ENCODE data around the gene LCE3E. TPM values are rescaled to one million over a fixed set of nuclear protein-coding genes. Genes with fewer than 3 reads are reported as not detected.
"Not testable (repeated sequence)": the region's sequence is repeated elsewhere in the genome, so short reads cannot be mapped to it uniquely, and the experiment has no call there.

Gene LCE3E
- total RNA-seq, 2 donors from 2014 or later, result not detected

DNA sequence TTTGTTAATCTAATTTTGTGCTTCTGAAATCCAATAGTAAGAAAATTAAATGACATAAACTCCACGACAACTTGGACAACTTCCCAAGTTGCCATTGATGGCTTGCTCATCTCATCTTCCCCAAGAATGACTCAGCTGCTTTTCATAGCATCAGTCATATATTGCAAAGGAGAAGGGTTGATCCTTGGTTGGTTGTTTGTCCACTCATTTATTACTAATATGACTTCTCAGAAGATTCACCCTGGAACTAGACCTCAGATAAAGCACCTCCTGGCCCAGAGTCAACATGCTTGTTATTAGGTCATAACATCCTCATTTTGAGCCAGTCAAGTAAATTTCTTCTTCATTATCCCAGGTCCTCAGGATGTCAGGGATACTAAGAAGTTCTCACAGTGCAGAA lies 16.1 kb upstream of the LCE3E start:
- intact Hi-C loops (cut with DNase I), result no loop called here
- TF ChIP-seq, protein P1, sequence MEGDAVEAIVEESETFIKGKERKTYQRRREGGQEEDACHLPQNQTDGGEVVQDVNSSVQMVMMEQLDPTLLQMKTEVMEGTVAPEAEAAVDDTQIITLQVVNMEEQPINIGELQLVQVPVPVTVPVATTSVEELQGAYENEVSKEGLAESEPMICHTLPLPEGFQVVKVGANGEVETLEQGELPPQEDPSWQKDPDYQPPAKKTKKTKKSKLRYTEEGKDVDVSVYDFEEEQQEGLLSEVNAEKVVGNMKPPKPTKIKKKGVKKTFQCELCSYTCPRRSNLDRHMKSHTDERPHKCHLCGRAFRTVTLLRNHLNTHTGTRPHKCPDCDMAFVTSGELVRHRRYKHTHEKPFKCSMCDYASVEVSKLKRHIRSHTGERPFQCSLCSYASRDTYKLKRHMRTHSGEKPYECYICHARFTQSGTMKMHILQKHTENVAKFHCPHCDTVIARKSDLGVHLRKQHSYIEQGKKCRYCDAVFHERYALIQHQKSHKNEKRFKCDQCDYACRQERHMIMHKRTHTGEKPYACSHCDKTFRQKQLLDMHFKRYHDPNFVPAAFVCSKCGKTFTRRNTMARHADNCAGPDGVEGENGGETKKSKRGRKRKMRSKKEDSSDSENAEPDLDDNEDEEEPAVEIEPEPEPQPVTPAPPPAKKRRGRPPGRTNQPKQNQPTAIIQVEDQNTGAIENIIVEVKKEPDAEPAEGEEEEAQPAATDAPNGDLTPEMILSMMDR (IDR thresholded peaks at IDR 0.05), result no peak
- TF ChIP-seq POLR2AphosphoS5 (IDR thresholded peaks at IDR 0.05) (no peak), POLR2A (IDR thresholded peaks at IDR 0.05) (no peak)
- no peak overlapping the region for H3K27ac ChIP-seq
- no peaks in the 10 kb centered on the region for H3K27me3 ChIP-seq (replicated peaks; ENCODE audit: insufficient read depth)
- no peak overlapping the region for H3K4me3 ChIP-seq
- H3K4me1 ChIP-seq (replicated peaks), result no peaks in the 10 kb centered on the region
- no peak for DNase-seq (ENCODE audit: low spot score)
- 73% methylated on average over 1 of the region's 1 CpG for WGBS
- H3K9me3 ChIP-seq, result no peaks in the 10 kb centered on the region
- no peaks in the 10 kb centered on the region for H3K36me3 ChIP-seq

DNA sequence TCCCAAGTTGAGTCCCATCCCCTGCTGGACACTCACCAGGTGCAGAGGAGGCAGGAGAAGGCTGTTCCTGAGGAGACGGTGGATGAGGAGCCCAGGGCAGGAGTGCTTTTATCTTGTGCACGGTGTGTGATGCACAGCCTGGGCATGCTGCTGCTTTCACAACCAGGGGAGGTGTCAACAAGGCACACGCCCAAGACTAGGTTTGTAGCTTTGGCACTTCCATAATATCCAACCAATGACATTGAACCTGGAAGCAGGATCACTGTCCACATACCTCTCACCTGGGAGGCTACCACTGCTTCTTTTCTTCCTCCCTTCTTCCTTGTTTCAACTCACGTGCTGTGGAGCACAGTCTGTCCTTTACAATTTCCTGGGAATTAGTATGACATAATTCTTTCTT lies 13.9 kb upstream of the LCE3E start, which contains the start of gene LCE3D:
Gene LCE3D, minus strand, starts transcription at position 84 of the 400 bp plus-strand sequence. CDS start 580 bp downstream, outside the sequence.
- Histone ChIP-seq H3K4me1 (replicated peaks) (no peaks in the 10 kb centered on the region), H3K4me3 (no peak within 1 kb of the TSS), H3K27me3 (replicated peaks; ENCODE audit: insufficient read depth) (no peaks in the 10 kb centered on the region), H3K27ac (no peak within 1 kb of the TSS), H3K9me3 (no peaks in the 10 kb centered on the region), H3K36me3 (no peaks in the 10 kb centered on the region)
- TF ChIP-seq POLR2AphosphoS5 (IDR thresholded peaks at IDR 0.05) (no peak), POLR2A (IDR thresholded peaks at IDR 0.05) (no peak)
- TF ChIP-seq, protein P1 (IDR thresholded peaks at IDR 0.05), result no peak
- no peak for DNase-seq (ENCODE audit: low spot score)
- 82% methylated on average over 4 of the region's 4 CpGs for WGBS
- intact Hi-C loops (cut with DNase I), result no loop called here

- DNase-seq (ENCODE audit: low spot score); H3K4me1 ChIP-seq (replicated peaks); H3K27ac ChIP-seq; H3K36me3 ChIP-seq; H3K27me3 ChIP-seq (replicated peaks; ENCODE audit: insufficient read depth); H3K4me3 ChIP-seq; H3K9me3 ChIP-seq: not testable (repeated sequence)
- 93% methylated on average over 9 of the region's 9 CpGs for WGBS
- intact Hi-C loops (cut with DNase I), result loop anchor here (5.0 kb wide), 1 partner anchor 43 kb away; the partner anchor contains the start of gene LCE3A
These were observed 12.9 kb upstream of the LCE3E start for GRCh38 chr1:152579526-152579925.

DNA sequence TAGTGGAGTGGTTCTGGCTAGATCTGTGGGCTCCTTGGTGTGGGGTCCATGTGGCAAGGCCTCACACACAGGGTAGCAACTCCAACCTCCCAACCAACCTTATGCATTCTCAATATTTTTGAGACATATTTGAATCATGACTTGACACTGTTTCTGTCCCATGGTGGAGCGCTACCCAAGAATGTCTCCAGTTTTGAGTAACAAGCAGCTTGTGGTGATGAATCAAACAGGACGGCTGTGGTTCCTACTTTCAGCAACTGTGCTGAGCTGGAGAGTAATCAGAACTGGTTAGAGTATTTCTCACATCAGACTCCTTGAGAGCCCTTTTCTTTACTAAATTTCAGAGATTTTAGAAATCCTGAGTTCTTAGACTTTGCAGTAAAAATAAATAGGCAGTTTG lies 10.6 kb upstream of the LCE3E start:
- intact Hi-C loops (cut with DNase I), result loop anchor here (5.0 kb wide), 1 partner anchor 45 kb away; the partner anchor contains the start of gene LCE3A
- no peaks in the 10 kb centered on the region for H3K4me1 ChIP-seq (replicated peaks)
- no peaks in the 10 kb centered on the region for H3K36me3 ChIP-seq
- no peak overlapping the region for H3K4me3 ChIP-seq
- no peak for DNase-seq (ENCODE audit: low spot score)
- H3K27me3 ChIP-seq (replicated peaks; ENCODE audit: insufficient read depth), result no peaks in the 10 kb centered on the region
- TF ChIP-seq POLR2A (IDR thresholded peaks at IDR 0.05), result no peak
- TF ChIP-seq, protein P1 (IDR thresholded peaks at IDR 0.05), result no peak
- TF ChIP-seq POLR2AphosphoS5 (IDR thresholded peaks at IDR 0.05), result no peak
- WGBS, result 83% methylated on average over 2 of the region's 2 CpGs
- H3K27ac ChIP-seq, result no peak overlapping the region
- no peaks in the 10 kb centered on the region for H3K9me3 ChIP-seq

- Histone ChIP-seq H3K9me3 (no peaks in the 10 kb centered on the region), H3K27ac (no peak overlapping the region), H3K27me3 (replicated peaks; ENCODE audit: insufficient read depth) (no peaks in the 10 kb centered on the region), H3K4me1 (replicated peaks) (no peaks in the 10 kb centered on the region), H3K36me3 (no peaks in the 10 kb centered on the region), H3K4me3 (no peak overlapping the region)
- no peak for TF ChIP-seq POLR2AphosphoS5 (IDR thresholded peaks at IDR 0.05)
- no peak for TF ChIP-seq POLR2A (IDR thresholded peaks at IDR 0.05)
- TF ChIP-seq, protein P1 (IDR thresholded peaks at IDR 0.05), result no peak
- intact Hi-C loops (cut with DNase I), result no loop called here
- 76% methylated on average over 14 of the region's 14 CpGs for WGBS
- DNase-seq (ENCODE audit: low spot score), result no peak
These were observed 905 bp downstream of the LCE3E start for GRCh38 chr1:152565535-152566215.

All from prostate gland (tissue), 2 donors.